Neural cell (in vitro differentiated cells): ENCODE measurements around the gene DAP. TPM values are rescaled to one million over a fixed set of nuclear protein-coding genes. Genes with fewer than 3 reads are reported as not detected.

ENCODE experiments used
- H2AFZ ChIP-seq: fragments of 200-600, 300-800 bp; sonication (generic), shearing (Covaris generic); 2 replicates; pipeline ENCODE4 v1.6.0; 2014; ENCODE audit warnings: low read depth, mild to moderate bottlenecking, antibody characterized with exemption, low read length, moderate library complexity
- H3F3A ChIP-seq: fragments of 200-600 bp; shearing (Covaris generic); 2 replicates; pipeline ENCODE4 v1.6.1; 2016; ENCODE audit warnings: mild to moderate bottlenecking, moderate library complexity, mixed read lengths, antibody characterized with exemption, low read length; ENCODE audit not compliant: insufficient read depth, poor library complexity, severe bottlenecking
- H3K27ac ChIP-seq: fragments of 200-600, 300-800 bp; sonication (generic), shearing (Covaris generic); 2 replicates; pipeline ENCODE4 v1.5.1; 2014; ENCODE audit warnings: mild to moderate bottlenecking, low read length, moderate library complexity
- H3K27me3 ChIP-seq: fragments of 300-800, 200-600 bp; sonication (generic), shearing (Covaris generic); 2 replicates; pipeline ENCODE4 v1.6.0; 2014; ENCODE audit warnings: mild to moderate bottlenecking, low read depth, low read length, moderate library complexity; ENCODE audit not compliant: insufficient read depth
- H3K36me3 ChIP-seq: fragments of 300-800, 200-600 bp; sonication (generic), shearing (Covaris generic); 2 replicates; pipeline ENCODE4 v1.5.1; 2014; ENCODE audit warnings: mild to moderate bottlenecking, antibody characterized with exemption, low read length, moderate library complexity; ENCODE audit not compliant: insufficient read depth
- H3K4me2 ChIP-seq: fragments of 300-800, 200-600 bp; sonication (generic), shearing (Covaris generic); 2 replicates; pipeline ENCODE4 v1.6.0; 2014; ENCODE audit warnings: mild to moderate bottlenecking, low read length
- H3K4me3 ChIP-seq: fragments of 300-800, 200-600 bp; sonication (generic), shearing (Covaris generic); 2 replicates; pipeline ENCODE4 v1.5.1; 2014; ENCODE audit warnings: mild to moderate bottlenecking, low read length, moderate library complexity
- H3K79me2 ChIP-seq: fragments of 200-600 bp; shearing (Covaris generic); replicated peaks from 2 replicates; pipeline ENCODE4 v1.6.0; 2014; ENCODE audit warnings: mild to moderate bottlenecking, low read length, moderate library complexity; ENCODE audit not compliant: insufficient read depth
- H3K9ac ChIP-seq: fragments of 300-800, 200-600 bp; sonication (generic), shearing (Covaris generic); 2 replicates; pipeline ENCODE4 v1.6.1; 2016; ENCODE audit warnings: mild to moderate bottlenecking, low read length, mixed read lengths
- H3K9me2 ChIP-seq: fragments of 200-600 bp; shearing (Covaris generic); 2 replicates; pipeline ENCODE4 v1.6.1; 2016; ENCODE audit warnings: mild to moderate bottlenecking, low read length, mixed read lengths; ENCODE audit not compliant: insufficient read depth
- H3K9me3 ChIP-seq: fragments of 200-600, 300-800 bp; sonication (generic), shearing (Covaris generic); 2 replicates; pipeline ENCODE4 v1.6.1; 2016; ENCODE audit warnings: mild to moderate bottlenecking, mixed run types, low read length, moderate library complexity, mixed read lengths
- H4K20me1 ChIP-seq: fragments of 200-600 bp; shearing (Covaris generic); 2 replicates; pipeline ENCODE4 v1.6.1; 2016; ENCODE audit warnings: mild to moderate bottlenecking, mixed run types; ENCODE audit not compliant: insufficient read depth
- EP300 ChIP-seq: fragments of 450-650 bp; conservative IDR thresholded peaks from 2 replicates; pipeline ENCODE4 v1.6.1; 2014; ENCODE audit warnings: antibody characterized with exemption, mild to moderate bottlenecking, moderate library complexity; ENCODE audit not compliant: poor library complexity, severe bottlenecking
- EZH2 ChIP-seq: fragments of 200-600, 300-800 bp; shearing (Covaris generic), sonication (generic); IDR thresholded peaks from 2 replicates; pipeline ENCODE4 v1.6.1; 2014; ENCODE audit warnings: antibody characterized with exemption, low read length, borderline replicate concordance, mild to moderate bottlenecking; ENCODE audit not compliant: insufficient read depth, poor library complexity, severe bottlenecking
- MXI1 ChIP-seq: fragments of 450-650 bp; conservative IDR thresholded peaks from 2 replicates; pipeline ENCODE4 v1.6.1; 2014; ENCODE audit warnings: antibody characterized with exemption, mild to moderate bottlenecking; ENCODE audit not compliant: poor library complexity, severe bottlenecking
- POLR2AphosphoS5 ChIP-seq: IDR thresholded peaks from 2 replicates; pipeline ENCODE4 v1.6.1; 2012
- RAD21 ChIP-seq: fragments of 450-650 bp; conservative IDR thresholded peaks from 2 replicates; pipeline ENCODE4 v1.6.1; 2014; ENCODE audit warnings: antibody characterized with exemption, mild to moderate bottlenecking, moderate library complexity
- SMC3 ChIP-seq: fragments of 450-650 bp; conservative IDR thresholded peaks from 2 replicates; pipeline ENCODE4 v1.6.1; 2014; ENCODE audit warnings: antibody characterized with exemption, mild to moderate bottlenecking, moderate library complexity; ENCODE audit not compliant: poor library complexity
- TAF1 ChIP-seq: IDR thresholded peaks from 2 replicates; pipeline ENCODE4 v1.6.1; 2012; ENCODE audit warnings: low read depth
- polyA plus RNA-seq: library from polyadenylated mRNA; depleted of rRNA; stranded (reverse); fragments of >200 nt; gene quantifications from 2 replicates; pipeline ENCODE4 v1.2.3, GENCODE V29; 2014
- TF ChIP-seq, protein P1 (sequence below): IDR thresholded peaks from 2 replicates; pipeline ENCODE4 v1.6.1; 2012; ENCODE audit warnings: borderline replicate concordance
- TF ChIP-seq, protein P2 (sequence below): fragments of 450-650 bp; IDR thresholded peaks from 2 replicates; pipeline ENCODE4 v1.5.1; 2014; ENCODE audit warnings: antibody characterized with exemption, mild to moderate bottlenecking, moderate library complexity; ENCODE audit not compliant: poor library complexity, severe bottlenecking

The DAP gene
- polyA plus RNA-seq, 1 donor from 2014 or later: 9.3 TPM

- Histone ChIP-seq H3K36me3 (no peaks in the 10 kb centered on the region), H3K27ac (no peak overlapping the region), H3K27me3 (no peaks in the 10 kb centered on the region), H2AFZ (no peak overlapping the region), H4K20me1 (no peaks in the 10 kb centered on the region), H3K9me2 (no peaks in the 10 kb centered on the region), H3K4me2 (no peak overlapping the region), H3K9ac (no peak overlapping the region), H3K4me3 (no peak overlapping the region), H3F3A (no peaks in the 10 kb centered on the region), H3K9me3 (no peaks in the 10 kb centered on the region), H3K79me2 (no peaks in the 10 kb centered on the region)
- TF ChIP-seq, protein P1, sequence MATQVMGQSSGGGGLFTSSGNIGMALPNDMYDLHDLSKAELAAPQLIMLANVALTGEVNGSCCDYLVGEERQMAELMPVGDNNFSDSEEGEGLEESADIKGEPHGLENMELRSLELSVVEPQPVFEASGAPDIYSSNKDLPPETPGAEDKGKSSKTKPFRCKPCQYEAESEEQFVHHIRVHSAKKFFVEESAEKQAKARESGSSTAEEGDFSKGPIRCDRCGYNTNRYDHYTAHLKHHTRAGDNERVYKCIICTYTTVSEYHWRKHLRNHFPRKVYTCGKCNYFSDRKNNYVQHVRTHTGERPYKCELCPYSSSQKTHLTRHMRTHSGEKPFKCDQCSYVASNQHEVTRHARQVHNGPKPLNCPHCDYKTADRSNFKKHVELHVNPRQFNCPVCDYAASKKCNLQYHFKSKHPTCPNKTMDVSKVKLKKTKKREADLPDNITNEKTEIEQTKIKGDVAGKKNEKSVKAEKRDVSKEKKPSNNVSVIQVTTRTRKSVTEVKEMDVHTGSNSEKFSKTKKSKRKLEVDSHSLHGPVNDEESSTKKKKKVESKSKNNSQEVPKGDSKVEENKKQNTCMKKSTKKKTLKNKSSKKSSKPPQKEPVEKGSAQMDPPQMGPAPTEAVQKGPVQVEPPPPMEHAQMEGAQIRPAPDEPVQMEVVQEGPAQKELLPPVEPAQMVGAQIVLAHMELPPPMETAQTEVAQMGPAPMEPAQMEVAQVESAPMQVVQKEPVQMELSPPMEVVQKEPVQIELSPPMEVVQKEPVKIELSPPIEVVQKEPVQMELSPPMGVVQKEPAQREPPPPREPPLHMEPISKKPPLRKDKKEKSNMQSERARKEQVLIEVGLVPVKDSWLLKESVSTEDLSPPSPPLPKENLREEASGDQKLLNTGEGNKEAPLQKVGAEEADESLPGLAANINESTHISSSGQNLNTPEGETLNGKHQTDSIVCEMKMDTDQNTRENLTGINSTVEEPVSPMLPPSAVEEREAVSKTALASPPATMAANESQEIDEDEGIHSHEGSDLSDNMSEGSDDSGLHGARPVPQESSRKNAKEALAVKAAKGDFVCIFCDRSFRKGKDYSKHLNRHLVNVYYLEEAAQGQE: no peak
- TF ChIP-seq SMC3: no peak
These were observed 97.4 kb downstream of the DAP start for GRCh38 chr5:10663489-10664179.

GRCh38 chr5:10662661-10663488 lies 98.2 kb downstream of the DAP start:
- no peaks in the 10 kb centered on the region for H3K79me2 ChIP-seq
- no peaks in the 10 kb centered on the region for H4K20me1 ChIP-seq
- no peaks in the 10 kb centered on the region for H3K9me2 ChIP-seq
- H3K27me3 ChIP-seq: no peaks in the 10 kb centered on the region
- no peaks in the 10 kb centered on the region for H3K36me3 ChIP-seq
- H3K4me3 ChIP-seq: no peak overlapping the region
- peaks cover 3% of the 10 kb centered on the region for H3K9me3 ChIP-seq
- TF ChIP-seq EZH2 (no peak), RAD21 (no peak), EP300 (no peak), TAF1 (no peak), POLR2AphosphoS5 (no peak), MXI1 (no peak), SMC3 (no peak)
- TF ChIP-seq, protein P2, sequence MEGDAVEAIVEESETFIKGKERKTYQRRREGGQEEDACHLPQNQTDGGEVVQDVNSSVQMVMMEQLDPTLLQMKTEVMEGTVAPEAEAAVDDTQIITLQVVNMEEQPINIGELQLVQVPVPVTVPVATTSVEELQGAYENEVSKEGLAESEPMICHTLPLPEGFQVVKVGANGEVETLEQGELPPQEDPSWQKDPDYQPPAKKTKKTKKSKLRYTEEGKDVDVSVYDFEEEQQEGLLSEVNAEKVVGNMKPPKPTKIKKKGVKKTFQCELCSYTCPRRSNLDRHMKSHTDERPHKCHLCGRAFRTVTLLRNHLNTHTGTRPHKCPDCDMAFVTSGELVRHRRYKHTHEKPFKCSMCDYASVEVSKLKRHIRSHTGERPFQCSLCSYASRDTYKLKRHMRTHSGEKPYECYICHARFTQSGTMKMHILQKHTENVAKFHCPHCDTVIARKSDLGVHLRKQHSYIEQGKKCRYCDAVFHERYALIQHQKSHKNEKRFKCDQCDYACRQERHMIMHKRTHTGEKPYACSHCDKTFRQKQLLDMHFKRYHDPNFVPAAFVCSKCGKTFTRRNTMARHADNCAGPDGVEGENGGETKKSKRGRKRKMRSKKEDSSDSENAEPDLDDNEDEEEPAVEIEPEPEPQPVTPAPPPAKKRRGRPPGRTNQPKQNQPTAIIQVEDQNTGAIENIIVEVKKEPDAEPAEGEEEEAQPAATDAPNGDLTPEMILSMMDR: no peak
- TF ChIP-seq, protein P1: no peak
- no peak overlapping the region for H3K9ac ChIP-seq
- no peaks in the 10 kb centered on the region for H3F3A ChIP-seq
- no peak overlapping the region for H2AFZ ChIP-seq
- no peak overlapping the region for H3K27ac ChIP-seq
- H3K4me2 ChIP-seq: no peak overlapping the region
